PC-9 (cell line): ENCODE data around the gene NFYC. TPM values are rescaled to one million over a fixed set of nuclear protein-coding genes. Genes with fewer than 3 reads are reported as not detected.

Source experiments
- BruUV-seq: library from RNA; stranded (reverse); fragments of 400-500 nt; replicated peaks from 2 replicates; lab custom pipeline; 2021; lab: Mats Ljungman, UMichigan
- CTCF ChIA-PET: fragments of 300-600 bp; sonication (Branson Sonifier 250); formaldehyde crosslinking; loops from one replicate; lab custom pipeline; 2022; ENCODE audit warnings: antibody characterized with exemption; lab: Charles Lee
- POLR2A ChIA-PET: fragments of 300-600 bp; sonication (Branson Sonifier 250); formaldehyde crosslinking; loops from one replicate; lab custom pipeline; 2022; ENCODE audit warnings: antibody characterized with exemption; ENCODE audit not compliant: unreplicated experiment; lab: Charles Lee
- DNase-seq, 2 experiments: peaks; one replicate each; pipeline versions ENCODE4 v3.0.0 to v3.0.0-alpha.2; 2015 to 2022; ENCODE audit warnings: mixed read lengths in 1 of 2
- H2AFZ ChIP-seq: fragments of 200-600 bp; sonication (generic); 2 replicates; pipeline ENCODE4 v1.8.1; 2017; ENCODE audit warnings: antibody characterized with exemption
- H3F3A ChIP-seq: fragments of 200-600 bp; sonication (generic); 2 replicates; pipeline ENCODE4 v1.8.1; 2017; ENCODE audit warnings: antibody characterized with exemption, mild to moderate bottlenecking, low read depth; ENCODE audit not compliant: insufficient read depth
- H3K27ac ChIP-seq: fragments of 200-600 bp; sonication (generic); 2 replicates; pipeline ENCODE4 v1.6.1; 2016; ENCODE audit warnings: mixed run types
- H3K27me3 ChIP-seq: fragments of 200-600 bp; sonication (generic); 2 replicates; pipeline ENCODE4 v1.6.1; 2016; ENCODE audit warnings: low read depth, mixed run types; ENCODE audit not compliant: insufficient read depth
- H3K36me3 ChIP-seq: fragments of 200-600 bp; sonication (generic); 2 replicates; pipeline ENCODE4 v1.6.1; 2016; ENCODE audit warnings: low read depth, mixed run types
- H3K4me1 ChIP-seq: fragments of 200-600 bp; sonication (generic); replicated peaks from 2 replicates; pipeline ENCODE4 v1.6.1; 2016; ENCODE audit warnings: mixed run types; ENCODE audit not compliant: insufficient read depth
- H3K4me2 ChIP-seq: fragments of 200-600 bp; sonication (generic); 2 replicates; pipeline ENCODE4 v1.6.1; 2017; ENCODE audit warnings: mixed run types
- H3K4me3 ChIP-seq: fragments of 200-600 bp; sonication (generic); 2 replicates; pipeline ENCODE4 v1.6.1; 2016; ENCODE audit warnings: mixed run types
- H3K79me2 ChIP-seq: fragments of 200-600 bp; sonication (generic); 2 replicates; pipeline ENCODE4 v1.6.1; 2017; ENCODE audit warnings: low read depth, mixed run types
- H3K9me2 ChIP-seq: fragments of 200-600 bp; sonication (generic); 2 replicates; pipeline ENCODE4 v1.8.1; 2017; ENCODE audit warnings: mild to moderate bottlenecking; ENCODE audit not compliant: insufficient read depth
- H3K9me3 ChIP-seq: fragments of 200-600 bp; sonication (generic); 2 replicates; pipeline ENCODE4 v1.8.1; 2016; ENCODE audit warnings: low read depth; ENCODE audit not compliant: insufficient read depth
- H4K20me1 ChIP-seq: fragments of 200-600 bp; sonication (generic); 2 replicates; pipeline ENCODE4 v1.8.1; 2017; ENCODE audit not compliant: insufficient read depth
- CTCF ChIP-seq: fragments of 200-600 bp; sonication (generic); conservative IDR thresholded peaks from 2 replicates; pipeline ENCODE4 v1.6.1; 2017; ENCODE audit warnings: mixed run types, antibody characterized with exemption, mild to moderate bottlenecking, moderate library complexity
- EZH2 ChIP-seq: fragments of 200-600 bp; sonication (generic); IDR thresholded peaks from 2 replicates; pipeline ENCODE4 v1.8.0; 2017; ENCODE audit warnings: antibody characterized with exemption, low read depth
- intact Hi-C: fragments of 100-400 bp; cut with micrococcal nuclease; formaldehyde crosslinking; loops from one replicate; pipeline ENCODE4 v1.10.0; 2022; ENCODE audit not compliant: unreplicated experiment
- total RNA-seq: library from RNA; stranded (reverse); gene quantifications from 2 replicates; pipeline ENCODE4 v1.2.3, GENCODE V29; 2021

The NFYC gene
- total RNA-seq, 1 experiment from 2014 or later: 91.1 TPM

GRCh38 chr1:40712997-40713396 is 21.5 kb downstream of the NFYC start:
- intact Hi-C loops: no loop called here
- no peaks in the 10 kb centered on the region for H3K36me3 ChIP-seq
- TF ChIP-seq CTCF (no peak), EZH2 (no peak)
- H3F3A ChIP-seq: peaks cover 19% of the 10 kb centered on the region
- H3K9me2 ChIP-seq: no peaks in the 10 kb centered on the region; the same call in 1 of the 2 replicates
- no peak overlapping the region for H3K4me3 ChIP-seq
- POLR2A ChIA-PET: no interaction called here
- H2AFZ ChIP-seq: no peak overlapping the region
- no peak overlapping the region for H3K4me2 ChIP-seq
- no peak for DNase-seq
- H3K4me1 ChIP-seq: peaks cover 42% of the 10 kb centered on the region
- no peaks in the 10 kb centered on the region for H3K27me3 ChIP-seq
- no peaks in the 10 kb centered on the region for H3K9me3 ChIP-seq
- peaks cover 5% of the 10 kb centered on the region for H4K20me1 ChIP-seq
- no peak overlapping the region for H3K27ac ChIP-seq
- no TSS peak for BruUV-seq
- CTCF ChIA-PET: interaction anchor here (0.6 kb wide), 1 partner anchor 42 kb away, joined by 10 read pairs; no protein-coding TSS in a partner anchor
- H3K79me2 ChIP-seq: peaks cover 86% of the 10 kb centered on the region

GRCh38 chr1:40715491-40716059 is 24.1 kb downstream of the NFYC start:
- no peak overlapping the region for H2AFZ ChIP-seq
- peaks cover 5% of the 10 kb centered on the region for H4K20me1 ChIP-seq
- H3K9me3 ChIP-seq: no peaks in the 10 kb centered on the region
- H3K36me3 ChIP-seq: no peaks in the 10 kb centered on the region; the same call in 1 of the 2 replicates
- ChIA-PET POLR2A (no interaction called here), CTCF (interaction anchor here (0.6 to 0.7 kb wide), 3 partner anchors 10 to 1177 kb away, joined by 3 to 27 read pairs (median 3); no protein-coding TSS in a partner anchor)
- BruUV-seq: no TSS peak
- no peak overlapping the region for H3K27ac ChIP-seq
- H3F3A ChIP-seq: peaks cover 16% of the 10 kb centered on the region
- DNase-seq: no peak
- no peaks in the 10 kb centered on the region for H3K27me3 ChIP-seq
- H3K4me2 ChIP-seq: no peak overlapping the region
- no peak for TF ChIP-seq CTCF
- no peak for TF ChIP-seq EZH2
- intact Hi-C loops: no loop called here
- no peak overlapping the region for H3K4me3 ChIP-seq
- H3K4me1 ChIP-seq: peaks cover 22% of the 10 kb centered on the region
- H3K9me2 ChIP-seq: no peaks in the 10 kb centered on the region; the same call in 1 of the 2 replicates
- peaks cover 90% of the 10 kb centered on the region for H3K79me2 ChIP-seq

GRCh38 chr1:40717065-40717464 is 25.6 kb downstream of the NFYC start:
- CTCF ChIA-PET: no interaction called here
- H3K9me3 ChIP-seq: no peaks in the 10 kb centered on the region
- H3K79me2 ChIP-seq: peaks cover 91% of the 10 kb centered on the region
- no peak overlapping the region for H2AFZ ChIP-seq
- TF ChIP-seq CTCF (no peak), EZH2 (no peak)
- no TSS peak for BruUV-seq
- no peak overlapping the region for H3K27ac ChIP-seq
- POLR2A ChIA-PET: no interaction called here
- intact Hi-C loops: no loop called here
- no peaks in the 10 kb centered on the region for H3K27me3 ChIP-seq
- peaks cover 7% of the 10 kb centered on the region for H3K4me1 ChIP-seq
- DNase-seq: no peak
- no peak overlapping the region for H3K4me3 ChIP-seq
- no peaks in the 10 kb centered on the region; the same call in 1 of the 2 replicates for H4K20me1 ChIP-seq
- no peaks in the 10 kb centered on the region; the same call in 1 of the 2 replicates for H3K36me3 ChIP-seq
- H3K9me2 ChIP-seq: no peaks in the 10 kb centered on the region; the same call in 1 of the 2 replicates
- no peak overlapping the region for H3K4me2 ChIP-seq
- H3F3A ChIP-seq: peaks cover 4% of the 10 kb centered on the region
